IMR-90 (cell line): ENCODE results near the gene TMEM9.

Source experiments
- CEBPB ChIP-seq: IDR thresholded peaks from 2 replicates; pipeline ENCODE4 v1.6.1; 2012; ENCODE audit warnings: low read depth, low read length, improper control_type of control experiment
- CTCF ChIP-seq: conservative IDR thresholded peaks from 2 replicates; pipeline ENCODE4 v1.5.1; 2012; ENCODE audit warnings: mild to moderate bottlenecking, low read depth, low read length, improper control_type of control experiment
- FOS ChIP-seq: fragments of 150-350 bp; IDR thresholded peaks from 2 replicates; pipeline ENCODE4 v1.6.1; 2016; ENCODE audit warnings: low read depth, low read length
- MAFK ChIP-seq: IDR thresholded peaks from 2 replicates; pipeline ENCODE4 v1.6.1; 2012; ENCODE audit warnings: low read depth, low read length, improper control_type of control experiment
- MAZ ChIP-seq: IDR thresholded peaks from 2 replicates; pipeline ENCODE4 v1.6.1; 2012; ENCODE audit warnings: low read depth, mild to moderate bottlenecking, low read length, improper control_type of control experiment, moderate library complexity, borderline replicate concordance
- MXI1 ChIP-seq: IDR thresholded peaks from 2 replicates; pipeline ENCODE4 v1.6.1; 2012; ENCODE audit warnings: low read depth, mild to moderate bottlenecking, low read length, moderate library complexity, borderline replicate concordance
- POLR2A ChIP-seq: IDR thresholded peaks from 2 replicates; pipeline ENCODE4 v1.6.1; 2012; ENCODE audit warnings: mild to moderate bottlenecking, low read depth, low read length
- RAD21 ChIP-seq: IDR thresholded peaks from 2 replicates; pipeline ENCODE4 v1.6.1; 2012; ENCODE audit warnings: low read length, improper control_type of control experiment
- RFX5 ChIP-seq: IDR thresholded peaks from 2 replicates; pipeline ENCODE4 v1.8.0; 2012; ENCODE audit warnings: low read depth, mild to moderate bottlenecking, low read length, moderate library complexity

DNA sequence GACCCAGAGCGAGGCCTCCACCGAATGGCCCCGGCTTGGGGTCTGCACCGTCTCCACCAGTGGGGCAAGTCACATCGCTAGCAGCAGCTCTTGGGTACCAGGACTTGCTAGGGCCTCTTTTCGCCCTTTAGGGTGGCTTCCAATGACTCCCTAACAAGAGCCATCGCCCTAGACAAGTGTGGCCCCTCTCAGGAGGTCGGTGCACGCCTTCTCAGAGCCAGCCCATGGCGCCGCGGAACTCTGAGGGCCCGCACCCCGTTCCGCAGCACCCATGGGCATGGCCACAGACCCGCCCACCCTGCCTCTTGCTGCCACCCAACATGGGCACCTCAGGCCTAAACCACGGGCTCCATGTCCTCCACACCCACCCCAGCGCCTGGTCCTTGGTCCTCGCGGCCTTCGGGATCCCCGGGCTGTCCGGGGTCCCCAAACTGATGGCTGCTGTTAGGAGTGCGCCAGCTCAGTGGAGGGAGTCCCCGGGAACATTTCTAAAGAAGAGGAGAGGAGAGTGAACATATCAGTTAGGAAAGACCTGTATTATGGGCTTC is 38.8 kb downstream of the TMEM9 start:
- TF ChIP-seq CEBPB (no peak), POLR2A (no peak), MAZ (no peak), CTCF (no peak), MAFK (no peak), FOS (no peak), MXI1 (no peak), RFX5 (no peak), RAD21 (no peak)
